Measurements from ENCODE around the gene RBBP8NL. TPM values are rescaled to one million over a fixed set of nuclear protein-coding genes. Genes with fewer than 3 reads are reported as not detected.

RBBP8NL gene
- total RNA-seq = not detected
- long read RNA-seq, donor 1 = 0 reads
- long read RNA-seq, donor 2 = 0 reads

GRCh38 chr20:62427172-62428001 lies at the start of gene RBBP8NL:
Gene RBBP8NL, minus strand, starts transcription at chr20:62427539. Its CDS starts 7,892 bp downstream, at chr20:62419647.
- intact Hi-C loops (cut with DNase I) = no loop called here

GRCh38 chr20:62476056-62476838 lies 48.9 kb upstream of the RBBP8NL start:
- intact Hi-C loops (cut with DNase I) = no loop called here
- DNase-seq (ENCODE audit: low spot score) = no peak

More at GRCh38 chr20:62427172-62428001, at the start of gene RBBP8NL:
- DNase-seq (ENCODE audit: low spot score) = no peak

- intact Hi-C loops (cut with DNase I) = no loop called here
- no peak for DNase-seq (ENCODE audit: low spot score)
Measured at GRCh38 chr20:62475772-62476055, 48.4 kb upstream of the RBBP8NL start, which contains the start of gene GATA5. Gene GATA5, minus strand, starts transcription at chr20:62475995. Its CDS starts 474 bp downstream, at chr20:62475521.

- no peak for DNase-seq (ENCODE audit: low spot score)
- intact Hi-C loops (cut with DNase I) = no loop called here
Measured at GRCh38 chr20:62475027-62475771, 47.9 kb upstream of the RBBP8NL start.

GRCh38 chr20:62474604-62475026 lies 47.3 kb upstream of the RBBP8NL start:
- intact Hi-C loops (cut with DNase I) = loop anchor here in 1 of 2 donors (5.0 kb wide), 1 partner anchor 1027 kb away; no protein-coding TSS in a partner anchor
- no peak for DNase-seq (ENCODE audit: low spot score)

- intact Hi-C loops (cut with DNase I) = loop anchor here in 1 of 2 donors (5.0 kb wide), 1 partner anchor 1027 kb away; no protein-coding TSS in a partner anchor
- DNase-seq (ENCODE audit: low spot score) = no peak
Measured at GRCh38 chr20:62473717-62474603, 46.6 kb upstream of the RBBP8NL start.

- no peak for DNase-seq (ENCODE audit: low spot score)
- intact Hi-C loops (cut with DNase I) = loop anchor here in 1 of 2 donors (5.0 kb wide), 1 partner anchor 1026 kb away; no protein-coding TSS in a partner anchor
Measured at GRCh38 chr20:62472941-62473585, 45.7 kb upstream of the RBBP8NL start.

- no peak for DNase-seq (ENCODE audit: low spot score)
- intact Hi-C loops (cut with DNase I) = loop anchor here in 1 of 2 donors (5.0 kb wide), 1 partner anchor 1025 kb away; no protein-coding TSS in a partner anchor
Measured at GRCh38 chr20:62472138-62472940, 45.0 kb upstream of the RBBP8NL start.

- intact Hi-C loops (cut with DNase I) = loop anchor here in 1 of 2 donors (5.0 kb wide), 1 partner anchor 1023 kb away; no protein-coding TSS in a partner anchor
Measured at GRCh38 chr20:62470459-62470858, 43.1 kb upstream of the RBBP8NL start.

GRCh38 chr20:62470001-62470400 lies 42.7 kb upstream of the RBBP8NL start:
- intact Hi-C loops (cut with DNase I) = loop anchor here in 1 of 2 donors (5.0 kb wide), 1 partner anchor 1023 kb away; no protein-coding TSS in a partner anchor
- DNase-seq (ENCODE audit: low spot score) = no peak

More at GRCh38 chr20:62470459-62470858, 43.1 kb upstream of the RBBP8NL start:
- DNase-seq (ENCODE audit: low spot score) = no peak

- intact Hi-C loops (cut with DNase I) = no loop called here
- no peak for DNase-seq (ENCODE audit: low spot score)
Measured at GRCh38 chr20:62469352-62469751, 42.0 kb upstream of the RBBP8NL start.

GRCh38 chr20:62466806-62467537 lies 39.6 kb upstream of the RBBP8NL start:
- intact Hi-C loops (cut with DNase I) = no loop called here
- DNase-seq (ENCODE audit: low spot score) = no peak

- no peak for DNase-seq (ENCODE audit: low spot score)
- intact Hi-C loops (cut with DNase I) = no loop called here
Measured at GRCh38 chr20:62466072-62466760, 38.9 kb upstream of the RBBP8NL start.

GRCh38 chr20:62464990-62465389 lies 37.7 kb upstream of the RBBP8NL start:
- intact Hi-C loops (cut with DNase I) = no loop called here
- no peak for DNase-seq (ENCODE audit: low spot score)

GRCh38 chr20:62464425-62464770 lies 37.1 kb upstream of the RBBP8NL start:
- intact Hi-C loops (cut with DNase I) = no loop called here
- DNase-seq (ENCODE audit: low spot score) = no peak
